A549 (cell line): ENCODE data around the gene ATP9B. TPM values are rescaled to one million over a fixed set of nuclear protein-coding genes. Genes with fewer than 3 reads are reported as not detected.

Source experiments
- ATAC-seq, 2 experiments: fragments of 200-7000 bp in 1 of 2; fragments of >200 bp in 1 of 2; cut with Nextera tagmentation in 1 of 2; cut with Tn5 transposase in 1 of 2; 3 replicates each; pipeline versions ENCODE4 v1.8.0 to v1.9.1; 2018 to 2020; ENCODE audit warnings: mild to moderate bottlenecking in 1 of 2, moderate library complexity in 1 of 2
- CTCF ChIA-PET: fragments of 300-600 bp; sonication (Branson Sonifier 250); formaldehyde crosslinking; extraction: SDS; loops from one replicate; lab custom pipeline; 2021; ENCODE audit warnings: antibody characterized with exemption, inconsistent platforms; lab: Yijun Ruan, JAX
- POLR2A ChIA-PET: fragments of 350-600 bp; formaldehyde crosslinking; extraction: SDS; loops from one replicate; lab custom pipeline; 2021; ENCODE audit warnings: antibody characterized with exemption, inconsistent platforms; lab: Yijun Ruan, JAX
- DNase-seq, 2 experiments: peaks; one replicate each; pipeline versions ENCODE4 v3.0.0 to v3.0.0-alpha.2; 2011 to 2016; ENCODE audit warnings: low read depth in 1 of 2, low spot score in 1 of 2
- FAIRE-seq: peaks from 2 replicates; lab custom pipeline; 2011; peaks lifted over from hg19 to GRCh38; lab: Jason Lieb, UNC
- H3K27ac ChIP-seq, 2 experiments: fragments of >200 bp; sonication (Bioruptor Twin); formaldehyde crosslinking; 3 replicates each; pipeline ENCODE4 v1.5.1; 2016 to 2017
- H3K4me1 ChIP-seq: fragments of >200 bp; sonication (Bioruptor Twin); formaldehyde crosslinking; 3 replicates; pipeline ENCODE4 v1.6.1; 2016
- H3K4me2 ChIP-seq: fragments of >200 bp; sonication (Bioruptor Twin); formaldehyde crosslinking; 3 replicates; pipeline ENCODE4 v1.6.1; 2016
- H3K4me3 ChIP-seq: fragments of >200 bp; sonication (Bioruptor Twin); formaldehyde crosslinking; 3 replicates; pipeline ENCODE4 v1.5.1; 2016
- H3K9me3 ChIP-seq: fragments of >200 bp; sonication (Bioruptor Twin); formaldehyde crosslinking; 3 replicates; pipeline ENCODE4 v1.6.1; 2016
- BHLHE40 ChIP-seq: IDR thresholded peaks from 2 replicates; pipeline ENCODE4 v1.6.1; 2012; ENCODE audit warnings: low read depth, low read length, inconsistent platforms
- EHMT2 ChIP-seq: fragments of 200-600 bp; sonication (generic); IDR thresholded peaks from 2 replicates; pipeline ENCODE4 v1.6.1; 2016; ENCODE audit warnings: antibody characterized with exemption, low read depth, mild to moderate bottlenecking, moderate library complexity
- EP300 ChIP-seq, 2 experiments: fragments of >200 bp; sonication (Bioruptor Twin); formaldehyde crosslinking; IDR thresholded peaks; 2 replicates in 1 of 2; 3 replicates in 1 of 2; pipeline ENCODE4 v1.6.1; 2016 to 2017
- FOXS1 ChIP-seq: fragments of 250-450 bp; sonication (Bioruptor Pico); IDR thresholded peaks from 2 replicates; pipeline ENCODE4 v1.5.0; 2020; ENCODE audit warnings: mild to moderate bottlenecking, moderate library complexity
- GATA3 ChIP-seq: IDR thresholded peaks from 2 replicates; pipeline ENCODE4 v1.6.1; 2012; ENCODE audit warnings: borderline replicate concordance
- HEYL ChIP-seq: fragments of 250-450 bp; sonication (Bioruptor Pico); IDR thresholded peaks from 2 replicates; pipeline ENCODE4 v1.8.0; 2021; ENCODE audit warnings: mild to moderate bottlenecking, moderate library complexity
- HOXA7 ChIP-seq: fragments of 250-450 bp; sonication (Bioruptor Pico); IDR thresholded peaks from 2 replicates; pipeline ENCODE4 v1.5.0; 2020; ENCODE audit warnings: mild to moderate bottlenecking, moderate library complexity
- HOXB13 ChIP-seq: fragments of 250-450 bp; sonication (Bioruptor Pico); IDR thresholded peaks from 2 replicates; pipeline ENCODE4 v1.5.0; 2020; ENCODE audit warnings: low read depth, mild to moderate bottlenecking, moderate library complexity
- KDM1A ChIP-seq: fragments of 200-600 bp; sonication (generic); IDR thresholded peaks from 2 replicates; pipeline ENCODE4 v1.6.1; 2016; ENCODE audit warnings: low read depth, mild to moderate bottlenecking
- MAFK ChIP-seq: fragments of 450-650 bp; IDR thresholded peaks from 2 replicates; pipeline ENCODE4 v1.6.1; 2014; ENCODE audit not compliant: partially characterized antibody
- NFE2L2 ChIP-seq: fragments of 150-350 bp; conservative IDR thresholded peaks from 2 replicates; pipeline ENCODE4 v1.6.1; 2014; ENCODE audit warnings: low read length
- NR3C1 ChIP-seq: fragments of >200 bp; sonication (Bioruptor Twin); formaldehyde crosslinking; IDR thresholded peaks from 3 replicates; pipeline ENCODE4 v1.6.1; 2017
- PHF8 ChIP-seq: fragments of 200-600 bp; sonication (generic); IDR thresholded peaks from 2 replicates; pipeline ENCODE4 v1.6.1; 2016; ENCODE audit warnings: low read depth, mild to moderate bottlenecking, antibody characterized with exemption, moderate library complexity, borderline replicate concordance
- RAD21 ChIP-seq, 2 experiments: fragments of >200 bp in 1 of 2; sonication (Bioruptor Twin) in 1 of 2; formaldehyde crosslinking in 1 of 2; IDR thresholded peaks in 1 of 2; conservative IDR thresholded peaks in 1 of 2; 2 replicates in 1 of 2; 3 replicates in 1 of 2; pipeline ENCODE4 v1.6.1; 2012 to 2018; ENCODE audit warnings: inconsistent platforms in 1 of 2
- RCOR1 ChIP-seq: fragments of 150-350 bp; IDR thresholded peaks from 2 replicates; pipeline ENCODE4 v1.6.1; 2014; ENCODE audit warnings: antibody characterized with exemption, low read length, low read depth
- TFCP2L1 ChIP-seq: fragments of 250-450 bp; sonication (Bioruptor Pico); IDR thresholded peaks from 2 replicates; pipeline ENCODE4 v1.5.0; 2021; ENCODE audit warnings: mild to moderate bottlenecking
- ZFP36 ChIP-seq: fragments of 450-650 bp; IDR thresholded peaks from 2 replicates; pipeline ENCODE4 v1.6.1; 2014; ENCODE audit warnings: borderline replicate concordance; ENCODE audit not compliant: partially characterized antibody
- ZNF302 ChIP-seq: fragments of 250-450 bp; sonication (Bioruptor Pico); IDR thresholded peaks from 2 replicates; pipeline ENCODE4 v1.9.0; 2021; ENCODE audit warnings: inconsistent platforms, mild to moderate bottlenecking, moderate library complexity
- ZSCAN20 ChIP-seq: fragments of 250-450 bp; sonication (Bioruptor Pico); IDR thresholded peaks from 2 replicates; pipeline ENCODE4 v1.8.0; 2022; ENCODE audit warnings: mild to moderate bottlenecking, moderate library complexity
- WGBS: methylation state at CpG from one replicate; pipeline ENCODE4 v1.1.6; 2017; ENCODE audit errors: missing lambda C conversion rate; 5-methylcytosine and 5-hydroxymethylcytosine counted together
- polyA plus RNA-seq, 4 experiments: library from polyadenylated mRNA; depleted of rRNA in 3 of 4; stranded (reverse); fragments of >200 nt; fragmentation: RNase III in 1 of 4; extraction: RNeasy Plus Mini Kit Qiagen cat#74134 plus additional on column Dnase treatment in 1 of 4; gene quantifications; 2 replicates in 3 of 4; 3 replicates in 1 of 4; pipeline ENCODE4 v1.2.3, GENCODE V29; 2011 to 2017
- TF ChIP-seq, protein P1 (sequence below): fragments of 200-600 bp; sonication (generic); IDR thresholded peaks from 2 replicates; pipeline ENCODE4 v1.6.1; 2016; ENCODE audit warnings: antibody characterized with exemption, mild to moderate bottlenecking, moderate library complexity
- TF ChIP-seq, protein P2 (sequence below): IDR thresholded peaks from 2 replicates; pipeline ENCODE4 v1.6.1; 2012
- TF ChIP-seq, protein P3 (sequence below): fragments of 250-450 bp; sonication (Bioruptor Pico); IDR thresholded peaks from 2 replicates; pipeline ENCODE4 v1.5.0; 2021; ENCODE audit warnings: mild to moderate bottlenecking, moderate library complexity, borderline replicate concordance
- TF ChIP-seq, protein P4 (sequence below): IDR thresholded peaks from 2 replicates; pipeline ENCODE4 v1.6.1; 2012

Gene ATP9B
- polyA plus RNA-seq, 2 of the 4 experiments (the other 2 are of a cell fraction), result 22.6 to 35.7 TPM

DNA sequence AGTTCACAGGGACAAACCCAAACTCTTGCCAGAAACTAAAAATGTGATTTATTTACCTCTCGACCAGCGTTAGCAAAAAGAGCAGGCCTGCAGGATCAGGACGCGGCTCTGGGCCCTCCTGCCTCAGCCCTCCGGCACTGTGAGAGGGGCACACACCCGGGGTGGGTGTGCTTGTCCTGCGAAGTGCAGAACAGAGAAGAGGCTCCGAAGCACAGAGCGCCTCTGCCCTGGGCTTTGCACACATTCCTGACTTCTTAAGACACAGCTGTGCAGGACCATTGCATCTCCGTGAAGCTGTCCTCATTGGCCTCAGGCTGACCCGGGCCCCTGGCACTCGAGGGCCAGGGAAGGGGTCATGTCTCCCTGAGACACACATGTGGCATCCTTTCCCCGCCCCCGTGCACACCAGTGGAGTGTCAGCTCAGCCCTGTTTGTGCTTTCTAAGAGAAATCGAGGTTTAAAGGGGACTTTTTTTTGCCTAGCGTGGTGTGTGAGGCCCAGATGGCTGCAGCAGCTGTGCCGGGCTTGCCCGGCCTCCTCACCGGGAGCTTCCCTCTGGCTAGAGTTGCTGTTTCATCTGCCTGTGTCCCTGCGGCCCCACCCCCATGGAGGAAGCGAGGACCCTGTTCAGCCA lies 316.6 kb downstream of the ATP9B start:
- ChIA-PET POLR2A (no interaction called here), CTCF (interaction anchor here (11.7 kb wide), 1 partner anchor 144 kb away, joined by 144 read pairs; no protein-coding TSS in a partner anchor)
- no peak overlapping the region for H3K4me3 ChIP-seq
- H3K9me3 ChIP-seq, result no peaks in the 10 kb centered on the region
- H3K4me1 ChIP-seq, result no peaks in the 10 kb centered on the region
- H3K27ac ChIP-seq, result no peak overlapping the region
- no peak for DNase-seq
- 73% methylated on average over 17 of the region's 21 CpGs for WGBS
- ATAC-seq, result no peak
- FAIRE-seq, result no peak
- no peak for TF ChIP-seq HEYL
- TF ChIP-seq ZNF302 (CRISPR knock-in tag), result no peak
- no peak for TF ChIP-seq HOXA7 (CRISPR knock-in tag)
- no peak for TF ChIP-seq BHLHE40
- no peak overlapping the region for H3K4me2 ChIP-seq

DNA sequence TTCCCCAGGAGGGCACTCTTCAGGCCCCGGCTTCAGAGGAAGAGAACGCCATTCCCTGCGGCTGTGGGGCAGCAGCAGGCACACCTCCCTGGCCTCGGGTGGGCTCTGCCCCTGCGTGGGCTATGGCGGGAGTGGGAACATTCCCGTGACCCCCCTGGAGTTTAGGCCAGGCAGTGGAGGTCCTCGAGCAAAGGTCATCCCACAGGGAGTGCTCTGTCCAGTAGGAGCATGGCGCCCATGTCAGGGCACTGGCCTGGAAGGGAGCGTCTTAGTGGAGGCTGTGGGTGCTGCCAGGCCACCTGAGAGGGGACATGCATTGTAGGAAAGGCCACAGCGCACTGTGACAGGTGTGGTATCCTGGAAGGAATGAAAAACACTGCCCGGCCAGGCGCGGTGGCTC lies 317.4 kb downstream of the ATP9B start:
- ChIA-PET POLR2A (no interaction called here), CTCF (interaction anchor here (5.4 to 11.7 kb wide), 2 partner anchors 6 to 143 kb away, joined by 48 to 144 read pairs; no protein-coding TSS in a partner anchor)
- no peak for DNase-seq
- Histone ChIP-seq H3K9me3 (no peaks in the 10 kb centered on the region), H3K4me1 (no peaks in the 10 kb centered on the region), H3K27ac (no peak overlapping the region), H3K4me3 (no peak overlapping the region), H3K4me2 (no peak overlapping the region)
- TF ChIP-seq ZFP36 (no peak), MAFK (no peak), NR3C1 (no peak), PHF8 (no peak), RCOR1 (no peak), EP300 (IDR thresholded peaks at IDR 0.05) (no peak), TFCP2L1 (CRISPR knock-in tag) (no peak), NFE2L2 (no peak), KDM1A (no peak), EHMT2 (no peak), FOXS1 (CRISPR knock-in tag) (no peak), HOXB13 (CRISPR knock-in tag) (no peak), GATA3 (no peak), ZSCAN20 (CRISPR knock-in tag) (no peak), RAD21 (conservative IDR thresholded peaks at IDR 0.05 in 1 of 2, IDR thresholded peaks at IDR 0.05 in 1 of 2) (no peak)
- TF ChIP-seq, protein P1, sequence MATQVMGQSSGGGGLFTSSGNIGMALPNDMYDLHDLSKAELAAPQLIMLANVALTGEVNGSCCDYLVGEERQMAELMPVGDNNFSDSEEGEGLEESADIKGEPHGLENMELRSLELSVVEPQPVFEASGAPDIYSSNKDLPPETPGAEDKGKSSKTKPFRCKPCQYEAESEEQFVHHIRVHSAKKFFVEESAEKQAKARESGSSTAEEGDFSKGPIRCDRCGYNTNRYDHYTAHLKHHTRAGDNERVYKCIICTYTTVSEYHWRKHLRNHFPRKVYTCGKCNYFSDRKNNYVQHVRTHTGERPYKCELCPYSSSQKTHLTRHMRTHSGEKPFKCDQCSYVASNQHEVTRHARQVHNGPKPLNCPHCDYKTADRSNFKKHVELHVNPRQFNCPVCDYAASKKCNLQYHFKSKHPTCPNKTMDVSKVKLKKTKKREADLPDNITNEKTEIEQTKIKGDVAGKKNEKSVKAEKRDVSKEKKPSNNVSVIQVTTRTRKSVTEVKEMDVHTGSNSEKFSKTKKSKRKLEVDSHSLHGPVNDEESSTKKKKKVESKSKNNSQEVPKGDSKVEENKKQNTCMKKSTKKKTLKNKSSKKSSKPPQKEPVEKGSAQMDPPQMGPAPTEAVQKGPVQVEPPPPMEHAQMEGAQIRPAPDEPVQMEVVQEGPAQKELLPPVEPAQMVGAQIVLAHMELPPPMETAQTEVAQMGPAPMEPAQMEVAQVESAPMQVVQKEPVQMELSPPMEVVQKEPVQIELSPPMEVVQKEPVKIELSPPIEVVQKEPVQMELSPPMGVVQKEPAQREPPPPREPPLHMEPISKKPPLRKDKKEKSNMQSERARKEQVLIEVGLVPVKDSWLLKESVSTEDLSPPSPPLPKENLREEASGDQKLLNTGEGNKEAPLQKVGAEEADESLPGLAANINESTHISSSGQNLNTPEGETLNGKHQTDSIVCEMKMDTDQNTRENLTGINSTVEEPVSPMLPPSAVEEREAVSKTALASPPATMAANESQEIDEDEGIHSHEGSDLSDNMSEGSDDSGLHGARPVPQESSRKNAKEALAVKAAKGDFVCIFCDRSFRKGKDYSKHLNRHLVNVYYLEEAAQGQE, result no peak
- TF ChIP-seq, protein P2, sequence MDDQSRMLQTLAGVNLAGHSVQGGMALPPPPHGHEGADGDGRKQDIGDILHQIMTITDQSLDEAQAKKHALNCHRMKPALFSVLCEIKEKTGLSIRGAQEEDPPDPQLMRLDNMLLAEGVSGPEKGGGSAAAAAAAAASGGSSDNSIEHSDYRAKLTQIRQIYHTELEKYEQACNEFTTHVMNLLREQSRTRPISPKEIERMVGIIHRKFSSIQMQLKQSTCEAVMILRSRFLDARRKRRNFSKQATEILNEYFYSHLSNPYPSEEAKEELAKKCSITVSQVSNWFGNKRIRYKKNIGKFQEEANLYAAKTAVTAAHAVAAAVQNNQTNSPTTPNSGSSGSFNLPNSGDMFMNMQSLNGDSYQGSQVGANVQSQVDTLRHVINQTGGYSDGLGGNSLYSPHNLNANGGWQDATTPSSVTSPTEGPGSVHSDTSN, result no peak
- TF ChIP-seq, protein P3, sequence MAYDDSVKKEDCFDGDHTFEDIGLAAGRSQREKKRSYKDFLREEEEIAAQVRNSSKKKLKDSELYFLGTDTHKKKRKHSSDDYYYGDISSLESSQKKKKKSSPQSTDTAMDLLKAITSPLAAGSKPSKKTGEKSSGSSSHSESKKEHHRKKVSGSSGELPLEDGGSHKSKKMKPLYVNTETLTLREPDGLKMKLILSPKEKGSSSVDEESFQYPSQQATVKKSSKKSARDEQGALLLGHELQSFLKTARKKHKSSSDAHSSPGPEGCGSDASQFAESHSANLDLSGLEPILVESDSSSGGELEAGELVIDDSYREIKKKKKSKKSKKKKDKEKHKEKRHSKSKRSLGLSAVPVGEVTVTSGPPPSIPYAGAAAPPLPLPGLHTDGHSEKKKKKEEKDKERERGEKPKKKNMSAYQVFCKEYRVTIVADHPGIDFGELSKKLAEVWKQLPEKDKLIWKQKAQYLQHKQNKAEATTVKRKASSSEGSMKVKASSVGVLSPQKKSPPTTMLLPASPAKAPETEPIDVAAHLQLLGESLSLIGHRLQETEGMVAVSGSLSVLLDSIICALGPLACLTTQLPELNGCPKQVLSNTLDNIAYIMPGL (CRISPR knock-in tag), result no peak
- TF ChIP-seq, protein P4, sequence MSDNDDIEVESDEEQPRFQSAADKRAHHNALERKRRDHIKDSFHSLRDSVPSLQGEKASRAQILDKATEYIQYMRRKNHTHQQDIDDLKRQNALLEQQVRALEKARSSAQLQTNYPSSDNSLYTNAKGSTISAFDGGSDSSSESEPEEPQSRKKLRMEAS, result no peak
- no peak for ATAC-seq
- 89% methylated on average over 3 of the region's 14 CpGs for WGBS
- FAIRE-seq, result no peak
